Iris pigment epithelial cell (primary cell): ENCODE data around the gene EXOC6B.

Source experiments
- DNase-seq: peaks from one replicate; pipeline ENCODE4 v3.0.0-alpha.2; 2011; ENCODE audit warnings: low read depth

Gene EXOC6B

DNA sequence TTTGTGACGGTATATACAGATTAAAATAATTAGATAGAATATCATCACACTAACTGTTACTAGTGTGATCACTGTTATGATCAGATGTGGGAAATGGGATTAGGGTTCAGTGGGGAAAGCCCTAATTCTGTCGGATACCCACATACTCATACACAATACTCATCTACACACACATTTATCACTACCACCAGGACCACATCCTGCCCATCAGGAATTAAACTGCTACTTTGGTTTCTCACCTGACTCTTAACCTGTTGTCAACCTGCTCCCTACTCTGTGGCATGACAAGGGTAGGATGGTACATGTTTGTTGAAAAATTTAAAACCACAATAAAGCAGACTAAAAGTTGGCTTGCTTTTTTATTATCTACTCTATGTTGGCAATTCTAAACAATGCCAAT, 653.4 kb downstream of the EXOC6B start:
- DNase-seq: no peak

DNA sequence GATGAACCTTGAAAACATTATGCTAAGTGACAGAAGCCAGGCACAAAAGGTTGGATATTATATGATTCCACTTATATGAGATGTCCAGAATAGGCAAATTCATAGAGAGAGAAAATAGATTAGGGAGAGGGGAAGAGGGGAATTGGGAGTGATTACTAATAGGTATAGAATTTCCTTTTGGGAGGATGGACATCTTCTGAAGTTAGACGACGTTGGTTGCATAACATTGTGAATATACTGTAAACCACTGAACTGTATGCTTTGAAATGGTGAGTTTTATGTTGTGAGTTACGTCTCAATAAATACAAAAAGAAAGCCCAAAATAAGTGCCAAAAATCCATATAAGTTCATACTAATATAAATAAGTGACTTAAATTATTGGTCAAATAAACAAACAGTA, 659.6 kb downstream of the EXOC6B start:
- peak; percentile 58 for DNase-seq

DNA sequence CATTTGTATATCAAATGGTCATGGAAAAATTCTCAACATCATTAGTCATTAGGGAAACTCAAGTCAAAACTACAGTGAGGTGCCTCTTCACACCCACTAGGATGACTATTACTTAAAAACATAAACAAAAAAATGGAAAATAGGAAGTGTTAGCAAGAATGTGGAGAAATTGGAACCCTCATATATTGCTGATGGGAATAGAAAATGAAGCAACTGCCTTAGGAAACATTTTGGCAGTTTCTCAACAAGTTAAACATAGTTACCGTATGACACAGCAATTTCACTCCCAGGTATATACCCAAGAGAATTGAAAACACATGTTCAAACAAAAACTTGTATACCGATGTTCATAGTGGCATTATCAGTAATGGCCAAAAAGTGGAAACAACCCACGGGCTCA, 660.0 kb downstream of the EXOC6B start:
- DNase-seq: peak; percentile 66

DNA sequence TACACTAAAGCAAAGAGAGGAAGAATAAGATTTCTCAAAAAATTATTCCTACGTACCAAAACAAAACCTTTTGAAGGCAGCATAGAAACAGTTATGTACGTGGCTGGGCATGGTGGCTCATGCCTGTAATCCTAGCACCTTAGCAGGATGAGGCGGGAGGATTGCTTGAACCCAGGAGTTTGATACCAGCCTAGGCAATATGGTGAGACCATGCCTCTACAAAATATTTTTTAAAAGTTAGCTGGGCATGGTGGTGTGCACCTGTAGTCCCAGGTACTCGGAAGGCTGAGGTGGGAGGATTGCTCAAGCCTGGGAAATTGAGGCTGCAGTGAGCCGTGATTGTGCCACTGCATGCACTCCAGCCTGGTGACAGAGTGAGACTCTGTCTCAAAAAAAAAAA, 663.3 kb downstream of the EXOC6B start:
- DNase-seq: no peak

DNA sequence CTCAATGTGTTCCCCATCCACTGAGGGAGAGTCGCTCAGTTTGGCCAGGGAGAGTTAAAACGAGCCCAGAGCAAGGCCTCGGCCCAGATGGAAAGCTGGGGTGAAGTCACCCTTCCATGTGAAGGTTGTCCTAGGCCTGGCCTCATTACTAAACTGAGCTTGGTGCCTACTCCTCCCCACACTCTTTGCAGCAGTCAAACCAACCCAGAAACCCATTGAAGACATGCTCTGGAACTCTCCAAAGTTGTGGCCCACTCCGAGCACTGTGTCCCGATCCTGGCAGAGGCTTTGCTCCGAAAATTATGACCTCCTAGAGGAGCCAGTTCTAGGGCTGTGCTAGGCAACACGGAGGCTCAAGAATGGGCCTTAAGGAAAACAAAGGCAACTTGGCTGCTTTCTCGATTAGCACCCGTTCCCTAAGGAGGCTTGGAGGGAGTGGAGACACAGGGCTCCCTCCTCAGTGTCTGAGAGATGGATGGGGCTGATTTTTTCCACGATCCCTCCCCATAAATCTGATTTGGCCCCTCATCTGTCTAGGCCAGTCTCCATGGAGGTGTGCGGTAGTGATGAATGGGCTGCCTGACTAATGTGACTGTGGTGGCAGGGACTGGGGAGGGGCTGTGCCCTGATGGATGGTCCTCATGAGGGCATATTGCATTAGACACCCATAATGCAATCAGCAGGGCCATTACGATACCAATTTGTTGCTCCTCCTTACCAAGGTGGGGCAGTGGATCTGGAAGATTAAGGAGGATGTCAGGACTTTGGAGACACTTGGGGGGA, 666.4 kb downstream of the EXOC6B start:
- DNase-seq: no peak

DNA sequence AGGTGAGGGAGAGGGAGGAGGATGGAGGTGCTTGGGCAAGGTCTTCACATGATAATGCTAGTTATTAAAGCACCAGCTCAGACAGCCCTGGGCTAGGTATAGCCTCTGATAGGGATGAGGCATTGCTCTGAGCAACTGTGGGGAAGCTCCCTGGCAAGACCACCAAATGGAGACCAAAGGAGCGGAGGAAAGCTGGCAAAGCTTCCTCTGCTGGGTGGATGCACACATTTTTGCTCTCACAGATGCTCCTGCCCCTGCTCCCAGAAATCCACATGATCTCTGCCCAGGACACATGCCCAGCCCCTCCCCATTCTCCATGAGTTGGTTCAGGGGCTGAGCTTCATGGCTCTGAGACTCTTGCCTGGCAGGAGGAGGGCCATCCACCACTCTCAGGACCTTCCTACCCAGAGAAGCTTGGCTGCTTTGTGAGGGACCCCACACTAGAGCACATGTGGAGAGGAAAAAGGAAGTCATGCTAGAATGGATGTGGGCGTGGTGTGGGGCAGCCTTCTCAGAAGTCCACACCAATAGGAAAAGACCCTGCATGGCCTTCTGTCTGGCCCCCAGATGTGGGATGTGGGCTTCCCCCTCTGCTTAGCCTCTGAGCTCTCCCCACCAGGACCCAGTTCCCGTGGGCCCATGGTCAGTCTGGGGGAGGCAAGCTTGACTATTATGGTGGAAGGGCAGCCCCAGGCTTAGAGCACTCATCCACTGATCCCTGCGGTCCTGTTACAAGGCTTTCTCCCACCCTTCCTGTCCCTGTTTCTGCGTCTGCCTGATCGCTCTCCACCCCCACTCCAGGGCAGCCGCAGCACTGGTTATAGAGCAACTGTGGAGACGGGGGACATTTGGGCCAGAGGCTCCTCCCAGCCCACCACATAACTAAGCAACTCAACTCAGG, 667.7 kb downstream of the EXOC6B start:
- DNase-seq: no peak

DNA sequence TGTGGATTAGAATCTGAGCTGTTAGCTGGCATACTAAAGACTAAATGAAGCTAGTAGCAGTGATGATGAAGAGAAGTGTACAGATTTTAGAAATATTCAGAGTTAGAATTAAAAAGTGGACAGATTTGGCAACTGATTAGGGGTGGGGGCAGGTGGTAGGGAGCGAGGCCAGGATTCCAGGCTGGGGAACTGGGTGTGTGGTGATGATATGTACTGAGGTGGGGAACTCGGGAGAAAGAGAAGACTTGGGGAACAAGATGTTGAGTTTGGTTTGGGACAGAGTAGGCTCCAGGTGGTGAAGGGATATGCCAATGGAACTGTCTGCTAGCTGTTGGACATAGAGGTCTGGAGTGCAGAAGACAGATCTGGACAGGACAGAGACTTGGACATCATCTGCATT, 669.0 kb downstream of the EXOC6B start:
- DNase-seq: no peak

DNA sequence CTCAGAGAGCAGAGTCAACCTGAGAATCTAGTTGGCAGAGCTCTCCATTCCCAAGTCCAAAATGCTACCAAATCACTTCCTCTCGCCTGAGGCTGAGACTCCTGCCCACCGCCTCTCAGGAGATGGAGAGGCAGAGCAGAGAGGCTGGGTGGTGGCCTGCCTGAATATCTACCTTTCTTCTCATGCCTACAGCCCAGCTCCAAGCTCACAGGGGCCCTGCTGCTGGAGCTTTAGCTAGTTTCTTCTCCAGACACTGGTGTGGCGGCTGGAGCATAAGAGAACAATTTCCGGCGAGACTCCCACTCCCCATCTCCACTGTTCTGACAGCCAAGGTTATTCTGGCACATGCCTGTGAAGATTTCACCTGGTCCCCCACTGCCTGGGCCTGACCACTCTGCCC, 670.1 kb downstream of the EXOC6B start:
- DNase-seq: no peak

DNA sequence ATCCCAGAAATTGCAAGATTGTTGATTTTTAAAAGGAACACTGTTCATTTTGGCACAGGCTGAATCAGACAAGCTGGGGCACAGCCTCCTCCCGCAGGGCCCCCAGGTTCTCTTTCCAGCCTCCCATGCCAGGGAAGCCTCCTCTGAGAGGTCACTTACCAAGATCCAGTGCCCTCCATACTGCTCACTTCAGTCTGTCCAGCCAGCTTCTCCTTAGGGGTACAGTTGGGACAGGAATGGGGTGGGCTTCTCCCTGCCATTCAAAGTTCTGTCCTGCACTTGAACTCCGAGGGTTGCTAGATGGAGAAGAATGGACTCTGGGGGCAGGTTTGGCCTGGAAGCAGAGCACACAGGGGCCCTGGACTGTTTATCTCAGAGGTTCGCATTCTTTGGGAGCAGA, 670.7 kb downstream of the EXOC6B start:
- DNase-seq: no peak

DNA sequence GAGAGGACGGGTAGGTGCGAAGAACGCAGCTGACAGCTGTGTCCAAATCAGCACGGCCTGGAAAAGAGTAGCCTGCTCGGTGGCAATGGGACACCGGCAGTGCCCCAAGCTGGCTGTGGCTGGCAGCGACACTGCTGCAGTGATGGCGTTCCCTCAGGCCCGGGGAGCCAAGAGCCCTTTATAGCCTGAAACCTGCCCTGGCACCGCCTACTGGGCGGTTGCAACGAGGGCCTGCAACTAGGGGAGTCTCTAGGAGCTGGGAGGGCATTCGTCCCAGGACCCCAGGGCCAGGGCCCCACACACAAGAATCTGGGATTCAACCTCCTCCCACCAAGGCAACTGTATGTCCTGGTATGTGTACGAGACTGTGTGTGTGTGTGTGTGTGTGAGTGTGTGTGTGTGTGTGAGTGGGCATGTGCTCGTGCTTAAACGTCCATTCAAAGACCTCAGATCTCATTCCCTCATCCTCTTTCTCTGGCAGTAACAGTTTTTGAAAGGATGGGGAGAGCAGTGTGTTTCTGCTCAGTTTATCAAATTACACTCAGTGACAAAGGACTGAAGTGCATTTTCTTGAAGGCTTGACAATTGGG, 671.4 kb downstream of the EXOC6B start:
- no peak for DNase-seq

DNA sequence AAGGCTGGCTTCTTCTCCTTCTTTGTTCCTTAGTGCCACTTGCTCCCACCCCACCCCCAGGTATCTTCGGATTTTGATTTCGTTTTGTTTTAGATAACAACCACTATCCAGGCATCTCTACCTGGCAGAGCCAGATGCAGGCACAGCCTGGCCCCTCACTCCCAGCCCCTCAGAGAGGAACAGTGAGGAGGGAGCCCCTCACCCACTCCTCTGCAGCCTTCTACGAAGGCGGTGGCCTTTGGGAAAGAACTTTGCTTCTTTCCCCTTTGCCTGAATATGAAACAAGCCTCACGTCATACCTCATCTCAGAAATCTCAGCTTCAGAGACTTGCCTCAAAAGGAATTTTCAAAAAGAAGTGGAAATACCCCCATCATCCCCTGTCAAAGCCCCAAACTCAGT, 671.9 kb downstream of the EXOC6B start:
- DNase-seq: no peak

DNA sequence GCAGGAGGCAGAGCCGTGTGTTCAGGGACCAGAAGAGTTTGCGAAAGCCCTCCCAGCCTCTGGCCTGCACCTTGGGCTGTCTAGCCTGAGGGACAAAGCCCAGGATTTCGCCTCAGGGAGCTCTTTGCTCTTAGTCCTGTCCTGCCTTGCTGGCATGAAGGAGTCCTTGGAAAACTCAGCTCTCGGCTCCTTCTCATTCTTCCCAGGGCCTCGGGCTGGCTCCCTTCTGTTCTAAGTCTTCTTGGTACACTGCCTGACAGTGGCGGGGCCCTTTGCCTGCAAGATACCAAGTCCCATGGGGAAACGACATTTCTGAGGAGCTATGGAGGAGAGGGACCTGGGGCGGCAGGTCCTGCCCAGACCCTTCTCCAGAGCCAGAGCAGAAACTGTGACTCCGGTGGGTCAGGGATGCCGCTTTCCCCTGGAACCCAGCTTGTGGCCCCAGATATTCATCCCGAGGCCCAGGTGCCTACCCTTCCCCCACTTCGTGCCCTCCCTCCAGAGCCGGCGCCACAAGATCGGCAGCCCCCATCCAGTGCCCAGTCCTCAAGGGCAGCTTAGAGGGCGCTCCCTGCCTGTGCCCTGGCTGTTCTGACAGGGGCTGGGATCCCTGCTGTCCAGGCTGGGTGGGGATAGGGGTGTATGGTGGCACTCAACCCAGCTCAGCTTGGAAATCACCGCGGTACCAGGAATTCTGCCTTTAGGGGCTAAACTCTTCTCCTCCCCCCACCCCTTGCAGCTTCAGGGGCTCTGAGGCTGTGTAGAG, 672.6 kb downstream of the EXOC6B start:
- no peak for DNase-seq

DNA sequence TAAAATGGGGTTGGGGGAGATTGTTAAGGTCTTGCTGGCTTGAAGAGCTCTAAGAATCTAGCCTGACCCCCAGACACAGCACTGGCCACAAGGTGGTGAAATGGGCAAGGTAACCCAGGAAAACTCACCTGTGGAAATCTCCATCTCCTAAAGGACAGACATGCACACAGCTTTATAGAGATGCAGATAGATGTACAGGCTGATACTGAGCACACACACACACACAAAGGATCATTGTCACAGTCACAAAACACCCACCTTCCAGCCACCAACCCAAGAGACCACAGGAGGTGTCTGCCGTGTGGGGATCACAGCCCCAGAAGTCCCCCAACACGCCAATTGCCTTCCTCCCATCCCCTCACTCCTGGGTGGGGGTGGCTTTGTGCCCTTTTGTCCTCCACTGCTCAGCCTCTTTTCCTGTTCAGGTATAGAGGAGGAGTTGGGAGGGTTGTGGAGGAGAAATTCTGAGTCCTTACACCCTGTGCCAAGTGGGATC, 674.9 kb downstream of the EXOC6B start:
- DNase-seq: no peak

DNA sequence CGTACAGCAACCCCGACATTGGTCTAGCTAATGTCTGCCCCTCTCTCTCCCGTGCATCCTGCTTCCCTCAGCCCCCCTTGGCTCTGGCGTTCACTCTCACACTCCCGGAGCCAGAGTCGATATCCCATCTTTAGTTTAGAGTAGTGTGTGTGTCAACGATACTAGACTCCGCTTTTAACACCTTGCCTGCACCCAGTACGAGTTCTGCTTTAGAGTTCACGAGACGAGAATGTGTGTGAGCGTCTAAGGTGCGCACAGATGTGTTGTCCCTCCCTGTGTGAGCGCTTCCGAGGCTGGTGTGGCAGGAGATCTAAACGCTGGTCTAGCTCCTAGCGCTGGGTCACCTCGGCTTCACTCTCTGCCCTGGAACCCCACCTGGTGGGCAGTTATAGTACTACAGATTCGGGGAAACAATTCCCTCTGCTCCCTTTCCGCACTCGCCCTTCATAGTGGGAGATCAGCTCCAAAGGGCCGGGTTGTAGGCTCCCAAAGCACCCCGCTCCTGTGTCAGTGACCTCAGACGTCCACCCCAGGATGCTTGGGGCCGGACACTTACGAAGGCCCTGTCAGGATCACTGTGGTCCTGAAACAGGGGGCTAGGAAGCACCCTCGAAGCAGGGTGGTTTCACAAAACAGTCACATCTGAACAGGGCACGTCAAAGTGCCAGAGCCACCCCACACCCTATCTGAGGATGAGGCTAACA, 675.5 kb downstream of the EXOC6B start:
- DNase-seq: peak; percentile 67

DNA sequence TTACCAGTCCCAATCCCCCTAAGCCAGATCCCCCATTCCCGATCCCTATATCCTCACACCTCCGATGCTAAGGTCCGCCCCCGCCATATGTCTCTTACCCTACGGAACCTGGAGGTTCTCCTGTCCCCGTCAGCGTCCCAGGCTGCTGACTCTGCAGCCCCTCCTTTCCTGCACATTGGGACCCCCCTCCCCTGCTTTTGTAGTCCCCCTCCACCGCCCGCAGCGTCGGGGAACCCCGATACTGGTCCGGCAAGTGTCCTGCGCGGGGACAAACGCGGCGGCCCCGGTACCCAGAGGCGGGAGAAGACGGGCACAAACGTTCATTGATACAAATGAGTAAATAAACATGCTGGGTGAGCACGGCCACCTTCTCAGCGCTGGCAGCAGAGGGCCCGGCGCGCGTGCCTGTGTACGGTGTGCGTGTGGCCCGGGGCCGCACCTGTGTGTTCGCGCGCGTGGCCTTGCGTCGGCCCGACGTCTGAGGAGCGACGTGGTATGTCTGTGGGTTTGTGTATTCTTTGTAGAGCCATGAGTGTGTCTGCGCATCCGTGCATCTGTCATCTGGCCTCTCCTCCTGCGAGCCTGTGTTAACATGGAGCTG, 676.2 kb downstream of the EXOC6B start:
- peak; percentile 18 for DNase-seq

DNA sequence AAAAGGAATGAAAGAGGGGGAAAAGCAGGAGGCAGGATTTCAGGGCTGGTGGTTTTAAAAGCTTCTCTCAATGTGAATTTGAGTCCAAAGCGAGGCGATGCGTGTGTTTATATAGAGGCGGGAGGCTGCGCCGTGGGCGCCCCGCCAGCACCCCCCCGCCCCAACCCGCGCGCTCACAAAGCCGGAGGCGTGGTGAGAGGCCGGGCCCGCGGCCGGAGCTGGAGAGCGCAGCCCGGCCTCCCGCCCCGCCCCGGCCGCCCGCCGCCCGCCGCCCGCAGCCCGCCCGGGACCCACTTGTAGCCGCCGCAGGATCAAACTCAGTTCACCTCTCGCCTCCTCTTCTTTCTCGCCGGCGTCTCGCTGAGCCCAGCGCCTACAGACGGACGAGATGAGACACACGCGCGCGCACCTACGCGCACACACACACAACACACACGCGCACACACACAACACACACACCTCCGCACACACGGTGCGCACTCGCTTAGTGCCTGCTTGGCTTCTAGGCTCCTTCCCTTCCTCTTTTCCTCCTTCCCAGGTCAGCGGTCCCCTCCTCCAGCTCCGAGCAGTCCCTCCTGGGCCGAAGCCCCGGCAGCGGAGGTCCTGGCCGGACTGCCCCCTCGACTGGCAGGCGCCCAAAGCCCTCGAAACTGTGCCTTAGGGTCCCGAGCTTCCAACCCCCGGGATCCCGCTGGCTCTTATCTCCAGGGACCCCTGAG, 676.8 kb downstream of the EXOC6B start:
- peak; percentile 56 for DNase-seq

DNA sequence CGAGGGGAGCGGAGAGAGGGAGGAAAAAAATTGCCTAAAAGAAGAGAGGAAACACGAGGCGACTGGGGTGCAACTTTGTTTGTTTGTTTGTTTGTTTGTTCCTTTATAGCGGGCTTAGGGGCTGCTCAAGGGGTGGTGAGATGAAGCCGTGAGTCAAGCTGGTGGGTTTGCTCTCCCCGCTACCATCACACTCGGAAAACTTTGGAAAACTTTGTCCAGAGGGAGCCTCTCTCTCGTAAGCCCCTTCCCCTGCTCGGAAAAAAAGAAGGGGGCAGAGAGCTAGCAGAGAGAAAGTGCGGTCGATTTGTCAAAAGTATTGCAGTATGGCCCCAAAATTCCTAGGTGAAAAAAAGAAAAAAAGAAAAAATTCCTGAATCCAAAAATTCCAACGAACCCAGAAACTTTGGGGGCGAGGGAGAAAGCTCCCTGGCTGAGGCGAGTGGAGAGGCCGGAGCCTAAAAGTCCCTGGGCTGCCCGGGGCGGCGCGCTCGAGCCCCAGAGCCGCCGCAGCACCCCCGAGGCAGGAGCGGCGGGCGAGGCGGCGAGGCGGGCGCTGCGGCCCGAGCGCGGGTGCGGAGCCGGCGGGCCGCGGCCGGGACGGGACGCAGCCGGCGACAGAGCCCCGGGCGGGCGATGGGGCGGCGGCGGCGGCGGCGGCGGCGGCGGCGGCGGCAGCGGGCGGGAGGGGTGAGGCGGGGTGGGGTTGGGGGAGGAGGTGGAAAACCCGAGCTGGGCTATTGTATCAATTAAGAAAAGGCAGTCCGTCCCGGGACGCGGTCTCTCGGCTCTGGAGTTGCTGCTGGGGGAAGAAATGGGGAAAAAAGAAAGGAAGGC, 677.6 kb downstream of the EXOC6B start:
- no peak for DNase-seq

DNA sequence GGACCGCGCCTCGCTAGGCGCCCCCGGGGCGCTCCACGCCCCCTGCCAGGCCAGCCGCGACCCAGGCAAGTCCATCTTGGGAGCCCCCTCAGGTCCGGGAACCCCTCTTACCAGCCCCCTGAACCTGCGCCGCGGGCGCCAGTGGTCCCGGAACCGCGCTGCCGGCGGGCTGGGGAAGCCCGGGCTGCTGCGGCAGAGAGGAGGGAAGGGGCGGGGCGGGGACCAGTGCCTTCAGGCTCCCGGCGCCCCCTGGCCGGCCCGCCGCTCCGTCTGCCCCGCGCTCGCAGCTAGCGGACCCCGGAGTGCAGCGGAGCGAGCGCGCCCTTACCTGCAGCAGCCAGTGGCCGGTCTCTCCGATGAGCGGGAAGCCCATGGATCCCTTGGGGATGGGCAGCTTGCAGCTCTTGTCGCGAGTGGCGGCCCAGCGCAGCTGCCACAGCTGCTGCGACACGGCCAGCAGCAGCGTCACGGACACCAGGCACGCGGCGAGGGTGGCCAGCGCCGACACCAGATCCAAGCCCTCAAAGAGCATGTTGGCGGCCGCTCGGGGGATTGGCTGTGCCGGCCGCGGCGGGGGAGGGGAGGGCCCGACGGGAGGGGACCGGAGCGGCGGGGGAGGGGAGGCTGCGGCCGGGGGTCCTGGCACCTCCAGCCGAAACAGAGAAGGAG, 678.4 kb downstream of the EXOC6B start, which contains the start of gene CYP26B1:
Gene CYP26B1, minus strand, starts transcription at position 560 of the 669 bp plus-strand sequence. Its CDS starts 28 bp downstream, at position 532.
- DNase-seq: no peak
